IPS-NIHi11 (cell line): Measurements from ENCODE around the gene GET4.
"Not testable (repeated sequence)": the region's sequence is repeated elsewhere in the genome, so short reads cannot be mapped to it uniquely, and the experiment has no call there.

Source experiments
- DNase-seq: peaks from one replicate; pipeline ENCODE4 v3.0.0; 2012; ENCODE audit warnings: mixed read lengths, low spot score

GET4 gene

DNA sequence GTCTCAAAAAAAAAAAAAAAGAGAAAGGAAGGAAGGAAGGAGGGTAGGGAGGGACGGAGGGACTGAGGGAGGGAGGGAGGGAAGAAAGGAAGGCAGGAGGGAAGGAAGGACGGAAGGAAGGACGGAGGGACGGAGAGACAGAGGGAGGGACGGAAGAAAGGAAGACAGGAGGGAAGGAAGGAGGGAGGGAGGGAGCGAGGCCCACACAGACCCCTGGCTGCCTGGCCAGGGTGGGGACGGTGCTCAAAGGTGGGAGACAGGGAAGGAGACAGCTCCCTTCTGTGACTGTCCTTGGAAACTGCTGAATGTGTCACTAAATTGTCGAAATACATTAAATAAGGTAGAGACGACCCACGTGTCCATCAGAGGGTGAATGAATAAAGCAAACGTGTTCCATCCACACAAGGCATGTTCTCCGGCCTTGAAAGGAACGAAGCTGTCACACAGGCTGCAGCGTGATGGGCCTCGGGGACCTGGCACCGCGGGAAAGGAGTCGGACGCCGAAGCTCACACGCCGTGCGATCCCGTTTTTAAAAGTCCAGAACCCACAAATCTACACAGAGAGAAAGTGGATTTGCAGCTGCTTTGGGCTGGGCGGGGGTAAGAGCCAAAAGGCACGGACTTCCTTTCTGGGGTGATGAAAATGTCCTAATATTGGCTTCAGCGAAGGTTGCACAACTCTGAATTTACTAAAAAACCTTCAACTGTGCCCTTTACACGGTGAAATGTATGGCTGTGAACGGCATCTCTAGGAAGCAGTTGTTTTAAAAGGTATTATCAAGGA, 54.8 kb downstream of the GET4 start:
- DNase-seq = no peak

- no peak for DNase-seq
These were observed 55.7 kb downstream of the GET4 start for GRCh38 chr7:931871-932650.

- DNase-seq = no peak
These were observed 56.3 kb downstream of the GET4 start for GRCh38 chr7:932651-932975.

DNA sequence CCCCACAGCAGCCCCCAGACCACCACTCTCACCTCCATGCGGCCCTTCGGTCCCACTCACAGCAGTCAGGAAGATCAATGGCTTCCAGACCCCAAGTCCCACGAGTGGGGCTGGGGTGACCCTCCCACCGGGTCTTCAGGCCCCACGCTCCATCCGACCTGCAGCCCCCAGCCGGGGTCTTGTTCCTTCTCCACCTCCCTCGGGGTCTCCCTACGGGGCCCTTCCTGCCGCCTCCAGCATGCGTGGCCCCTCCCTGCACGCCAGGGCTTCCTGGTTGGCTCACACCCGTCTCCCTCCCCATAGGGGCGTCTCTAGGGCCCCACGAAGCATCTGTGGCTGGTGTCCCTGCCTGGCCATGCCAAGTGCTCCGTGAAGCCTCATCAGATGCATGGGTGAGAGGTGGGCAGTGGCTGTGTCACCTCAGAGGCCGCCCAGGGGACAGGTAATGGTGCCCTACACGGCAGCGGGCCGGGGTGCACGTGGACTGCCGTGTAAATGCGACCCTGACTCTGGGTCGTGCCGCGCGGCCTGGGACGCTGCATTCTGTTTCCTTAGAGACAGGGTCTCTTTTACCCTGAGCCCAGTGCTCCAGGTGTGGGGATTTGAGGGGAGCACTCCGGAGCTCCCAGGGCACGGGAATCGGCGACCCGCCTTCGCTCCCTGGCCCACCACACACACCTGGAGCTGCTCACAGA, 58.3 kb downstream of the GET4 start:
- no peak for DNase-seq

DNA sequence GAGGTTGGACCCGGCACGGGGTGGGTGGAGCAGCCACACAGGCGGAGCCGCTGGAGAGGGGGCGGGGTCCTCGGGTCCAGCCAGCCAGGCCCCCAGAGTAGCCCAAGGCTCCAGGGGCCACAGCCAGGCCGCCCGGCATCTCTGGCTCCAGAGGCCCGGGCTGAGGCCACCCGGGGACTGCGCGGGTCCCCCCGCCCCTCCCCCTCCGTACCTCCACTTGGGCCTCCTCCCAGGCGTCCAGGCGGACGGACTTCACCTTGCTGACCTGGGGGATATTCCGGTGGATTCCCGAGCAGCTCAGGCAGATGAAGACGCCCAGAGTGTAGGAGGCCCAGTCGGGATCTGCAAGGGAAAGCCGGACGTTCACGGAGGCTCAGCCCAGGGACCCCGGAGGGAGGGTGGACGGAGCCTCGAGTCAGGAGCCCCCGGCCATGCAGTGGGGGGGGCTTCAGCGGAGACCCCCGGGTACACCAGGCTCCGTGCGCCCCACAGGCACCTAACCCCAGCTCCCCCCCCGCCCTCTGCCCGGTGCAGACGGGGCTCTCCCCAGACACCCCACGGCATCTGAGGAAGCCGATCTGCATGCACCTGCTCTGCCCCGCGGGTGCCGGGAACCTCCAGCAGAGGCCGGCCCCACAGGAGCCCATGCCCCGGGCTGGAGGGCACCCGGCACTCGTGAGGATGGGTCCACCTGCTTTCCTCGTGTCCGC, 59.0 kb downstream of the GET4 start:
- DNase-seq = peak; percentile 71

- DNase-seq = peak; percentile 42
These were observed 59.6 kb downstream of the GET4 start for GRCh38 chr7:935874-936385.

DNA sequence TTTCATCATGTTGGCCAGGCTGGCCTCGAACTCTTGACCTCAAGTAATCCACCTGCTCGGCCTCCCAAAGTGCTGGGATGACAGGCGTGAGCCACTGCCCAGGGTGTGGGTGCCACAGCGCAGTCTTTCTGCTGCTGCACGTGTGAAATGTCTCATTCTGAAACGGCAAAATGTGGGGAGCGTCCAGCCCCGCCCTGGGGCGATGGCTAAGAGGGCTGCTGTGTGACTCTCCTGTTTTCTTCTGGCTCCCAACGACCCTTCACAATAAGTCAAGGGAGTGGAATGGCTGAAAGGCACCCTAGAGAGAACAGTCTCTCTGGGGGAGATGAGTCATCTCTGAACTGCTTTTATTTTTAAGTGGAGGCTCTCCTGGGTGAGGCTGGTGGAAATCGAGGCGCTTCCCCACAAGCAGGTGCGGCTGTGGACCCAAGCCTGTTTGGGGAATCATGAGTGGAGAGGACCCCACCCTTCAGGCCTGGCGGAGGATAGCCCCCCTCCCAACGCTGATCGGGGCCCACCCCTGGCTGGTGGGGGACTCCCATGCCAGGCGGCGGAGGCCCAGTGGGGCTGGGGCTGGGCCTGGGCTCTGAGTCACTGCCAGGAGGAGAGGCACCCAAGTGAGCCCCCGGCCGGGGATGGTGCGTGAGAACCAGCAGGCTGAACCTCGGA, 60.2 kb downstream of the GET4 start:
- peak; percentile 48 for DNase-seq

DNA sequence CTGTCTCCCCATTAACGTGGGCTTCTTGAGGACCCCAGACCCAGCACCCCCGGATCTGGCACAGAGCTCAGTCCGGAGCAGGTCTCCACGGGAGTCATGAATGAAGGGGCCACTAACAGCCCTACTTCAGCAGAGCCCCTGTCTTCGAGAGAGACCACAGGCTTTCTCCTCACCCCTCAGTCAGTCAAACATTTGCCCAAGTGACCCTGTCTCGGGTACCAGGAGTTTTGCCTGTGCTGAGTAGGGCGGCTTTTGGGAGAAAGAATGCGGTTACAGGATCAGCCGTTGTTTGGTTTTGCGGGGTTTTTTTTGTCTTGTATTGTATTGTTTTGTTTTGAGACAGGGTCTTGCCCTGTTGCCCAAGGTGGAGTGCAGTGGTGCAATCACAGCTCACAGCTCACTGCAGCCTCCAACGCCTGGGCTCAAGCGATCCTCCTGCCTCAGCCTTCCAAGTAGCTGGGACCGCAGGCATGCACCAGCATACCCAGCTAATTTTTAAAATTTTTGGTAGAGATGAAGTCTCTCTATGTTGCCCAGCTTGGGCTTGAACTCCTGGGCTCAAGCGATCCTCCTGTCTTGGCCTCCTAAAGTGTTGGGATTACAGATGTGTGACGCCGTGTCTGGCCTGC, 61.6 kb downstream of the GET4 start:
- no peak for DNase-seq

DNA sequence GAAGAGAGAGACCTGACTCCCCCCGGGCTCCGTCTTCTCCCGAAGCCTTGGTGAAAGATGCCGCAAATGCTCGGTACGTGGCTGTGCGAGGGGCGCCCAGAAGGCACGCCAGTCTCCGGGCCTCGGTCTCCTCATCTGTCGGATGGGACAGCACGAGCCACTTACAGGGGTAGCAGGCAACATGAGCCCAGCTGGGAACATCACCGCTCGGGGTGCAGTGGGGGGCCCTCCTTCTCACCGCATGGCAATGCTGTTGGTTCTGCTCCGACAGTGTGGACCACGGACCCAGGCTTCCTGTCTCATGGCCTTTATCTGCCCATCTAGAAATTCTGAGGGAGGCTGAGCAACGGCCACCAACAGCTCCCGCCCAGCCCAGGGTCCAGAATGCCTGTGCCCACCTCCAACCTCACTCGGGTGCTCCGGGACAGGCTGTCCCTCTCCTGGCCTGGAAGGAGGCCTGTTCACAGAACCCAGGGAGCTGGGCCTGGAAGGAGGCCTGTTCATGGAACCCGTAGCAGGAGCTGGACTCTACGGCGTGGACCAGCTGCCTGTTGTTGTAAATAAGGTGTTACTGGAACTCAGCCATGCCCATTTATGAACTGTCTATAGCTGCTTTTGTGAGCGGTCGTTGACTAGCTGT, 62.3 kb downstream of the GET4 start:
- DNase-seq = no peak

DNA sequence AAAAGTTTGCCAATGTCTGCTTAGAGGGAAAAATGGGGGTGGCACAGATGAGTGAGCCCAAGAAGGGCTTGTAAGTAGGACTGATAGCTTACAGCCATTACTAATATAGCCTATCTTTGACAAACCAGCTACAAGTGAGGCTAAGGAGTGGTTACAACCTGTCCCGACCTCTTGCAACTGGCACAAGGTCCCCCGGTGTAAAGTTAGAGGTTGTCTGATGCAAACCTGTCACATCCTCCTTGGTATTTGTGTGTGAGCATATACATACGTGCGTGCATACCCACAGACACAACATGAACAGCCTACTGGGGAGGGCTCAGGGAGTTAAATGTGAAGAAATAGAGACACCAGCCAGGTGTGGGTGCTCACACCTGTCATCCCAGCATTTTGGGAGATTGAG, 63.5 kb downstream of the GET4 start:
- DNase-seq = no peak

GRCh38 chr7:940599-941408, 64.5 kb downstream of the GET4 start:
- DNase-seq = no peak

GRCh38 chr7:943793-944192, 67.4 kb downstream of the GET4 start:
- DNase-seq = not testable (repeated sequence)

DNA sequence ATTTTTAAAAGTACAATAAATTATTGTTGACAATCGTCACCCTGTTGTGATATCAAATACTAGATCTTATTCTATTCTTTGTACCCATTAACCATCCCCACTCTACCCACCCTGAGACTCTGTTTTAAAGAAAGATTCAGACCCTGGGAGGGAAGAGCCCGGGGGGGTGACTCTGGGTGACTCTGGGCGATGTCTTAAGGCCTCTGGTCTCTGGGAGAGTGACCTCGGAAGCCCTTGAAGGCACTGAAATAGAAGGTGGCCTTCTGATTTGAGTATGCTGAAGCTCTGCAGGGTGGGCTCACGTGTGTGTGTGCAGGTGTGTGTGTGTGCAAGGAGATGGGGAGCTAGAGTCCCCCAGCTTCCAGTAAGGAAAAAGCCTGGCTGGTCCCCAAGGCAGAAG, 68.4 kb downstream of the GET4 start:
- no peak for DNase-seq

GRCh38 chr7:945147-945555, 68.8 kb downstream of the GET4 start:
- DNase-seq = no peak

DNA sequence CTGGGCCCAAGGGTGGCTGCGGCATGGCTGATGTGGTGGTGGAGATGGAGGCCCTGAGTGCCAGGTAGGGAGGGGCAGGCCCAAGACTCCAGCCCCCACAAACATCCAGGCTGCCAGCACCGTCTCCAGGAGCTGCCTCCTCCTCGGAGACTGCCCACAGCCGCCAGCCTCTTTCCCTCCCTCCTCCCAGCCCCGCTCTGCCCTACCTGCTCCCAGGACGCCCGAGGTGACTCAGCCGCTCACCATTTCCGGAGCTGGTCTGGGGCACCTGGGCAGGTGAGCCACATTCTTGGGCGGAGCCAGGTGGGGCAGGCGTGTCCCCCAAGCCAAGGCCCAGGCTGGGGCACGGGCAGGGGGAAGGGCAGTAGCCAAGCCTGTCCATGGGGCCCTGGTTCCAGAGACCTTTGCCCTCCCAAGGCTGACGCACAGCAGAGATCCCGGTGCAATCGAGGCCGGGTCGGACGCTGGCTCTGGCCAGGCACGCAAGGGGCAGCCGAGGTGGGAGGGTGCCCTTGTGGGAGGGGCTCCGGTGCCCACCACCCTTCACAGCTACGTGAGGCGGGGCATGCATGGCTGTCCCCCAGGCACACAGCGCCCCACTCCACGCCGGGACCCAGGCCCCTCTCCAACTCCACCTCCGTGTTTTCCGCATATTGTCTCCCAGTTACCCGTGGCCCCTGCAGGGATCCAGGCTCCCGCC, 69.4 kb downstream of the GET4 start:
- DNase-seq = peak; percentile 87
